ENCODE measurements around the gene OAS2.
A peak's percentile ranks its signal among the peaks of the same experiment; 100 is the strongest.
"Not testable (repeated sequence)": the region's sequence is repeated elsewhere in the genome, so short reads cannot be mapped to it uniquely, and the experiment has no call there.

OAS2 gene

DNA sequence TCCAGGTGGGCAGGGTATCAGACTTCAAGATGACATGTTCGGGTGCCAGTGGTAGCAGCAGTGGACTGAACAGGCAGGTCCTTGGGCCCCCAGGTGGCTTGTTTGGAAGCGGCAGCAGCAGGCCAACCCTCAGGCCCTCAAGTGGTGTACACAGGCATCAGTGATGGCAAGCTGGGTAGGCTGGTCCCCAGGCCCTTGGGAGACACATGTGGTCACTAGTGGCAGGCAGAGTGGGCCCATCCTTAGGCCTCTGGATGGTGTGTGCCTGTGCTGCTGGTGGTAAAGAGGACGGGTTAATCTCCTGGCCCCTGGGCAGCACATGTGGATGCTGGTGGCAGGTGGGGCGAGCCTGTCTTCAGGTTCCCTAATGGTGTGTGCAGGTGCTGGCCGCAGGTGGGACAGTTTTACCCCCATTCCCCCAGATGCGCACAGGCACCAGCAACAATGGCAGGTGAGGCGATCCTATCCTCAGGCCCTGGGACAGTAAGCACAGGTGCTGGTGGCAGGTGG is 8.0 kb downstream of the OAS2 start:
- DNase-seq = no peak

DNA sequence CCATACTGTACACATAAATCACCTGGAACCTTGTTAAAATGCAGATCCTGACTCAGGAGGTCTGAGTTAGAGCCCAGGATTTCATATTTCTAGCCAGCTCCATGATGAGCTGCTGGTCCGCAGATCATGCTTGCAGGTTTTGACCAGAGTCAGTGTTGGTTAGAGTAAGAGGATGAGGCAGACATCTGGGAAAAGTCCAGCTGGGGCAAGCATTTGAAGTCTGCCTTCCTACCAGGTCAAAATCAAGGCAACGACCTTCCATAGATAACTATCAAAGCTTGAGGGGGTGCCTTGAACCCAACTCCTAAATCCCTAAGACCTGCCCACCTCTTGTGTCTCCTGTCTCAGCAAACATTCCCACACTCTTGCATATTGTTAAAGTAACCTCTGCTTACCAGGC is 9.2 kb downstream of the OAS2 start:
- DNase-seq = no peak

DNA sequence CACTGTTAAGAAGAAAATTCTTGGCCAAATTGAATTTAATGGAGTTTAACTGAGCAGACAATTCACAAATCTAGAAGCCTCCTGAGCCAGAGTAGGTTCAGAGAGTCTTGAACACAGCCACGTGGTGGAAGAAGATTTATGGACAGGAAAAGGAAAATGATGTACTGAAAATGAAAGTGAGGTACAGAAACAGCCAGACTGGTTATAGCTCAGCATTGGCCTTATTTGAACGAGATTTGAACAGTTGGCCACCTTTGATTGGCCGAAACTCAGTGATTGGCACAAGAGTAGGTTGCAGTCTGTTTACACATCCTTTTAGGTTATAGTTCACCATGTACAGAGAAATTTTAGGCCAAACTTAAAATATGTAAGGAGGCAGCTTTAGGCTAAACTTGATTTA is 9.9 kb downstream of the OAS2 start:
- no peak for DNase-seq

DNA sequence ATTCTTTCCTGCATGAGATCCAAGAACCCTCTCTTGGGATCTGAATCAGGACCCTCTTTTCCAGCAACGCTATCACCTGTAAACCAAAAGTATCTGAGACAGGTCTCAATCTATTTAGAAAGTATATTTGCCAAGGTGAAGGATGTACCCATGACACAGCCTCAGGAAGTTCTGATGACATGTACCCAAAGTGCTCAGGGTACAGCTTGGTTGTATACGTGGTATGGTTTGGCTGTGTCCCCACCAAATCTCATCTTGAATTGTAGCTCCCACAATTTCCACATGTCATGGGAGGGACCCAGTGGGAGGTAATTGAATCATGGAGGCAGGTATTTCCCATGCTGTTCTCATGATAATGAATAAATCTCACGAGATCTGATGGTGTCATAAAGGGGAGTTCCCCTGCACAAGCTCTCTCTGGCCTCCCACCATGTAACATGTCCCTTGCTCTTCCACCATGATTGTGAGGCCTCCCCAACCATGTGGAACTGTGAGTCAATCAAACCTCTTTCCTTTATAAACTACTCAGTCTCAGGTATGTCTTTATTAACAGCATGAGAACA is 10.6 kb downstream of the OAS2 start:
- not testable (repeated sequence) for DNase-seq

DNA sequence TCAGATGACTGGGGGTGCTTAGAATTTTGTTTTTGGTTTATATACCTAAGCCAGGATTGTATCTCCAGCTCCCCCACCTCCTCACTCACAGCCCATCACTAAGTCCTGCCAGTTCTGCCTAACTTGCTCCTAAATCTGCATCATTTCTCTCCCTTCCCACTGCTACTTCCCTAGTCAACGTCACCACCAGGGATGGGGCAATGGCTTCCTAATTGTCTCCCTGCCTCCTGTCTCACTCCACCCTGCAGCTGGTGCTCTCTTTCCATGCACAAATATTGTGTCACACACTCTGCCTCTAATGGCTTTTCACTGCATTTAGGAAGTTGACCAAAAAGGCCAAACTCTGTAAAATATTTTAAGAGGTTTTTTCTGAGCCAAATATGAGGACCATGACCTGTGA is 11.5 kb downstream of the OAS2 start:
- DNase-seq = no peak

DNA sequence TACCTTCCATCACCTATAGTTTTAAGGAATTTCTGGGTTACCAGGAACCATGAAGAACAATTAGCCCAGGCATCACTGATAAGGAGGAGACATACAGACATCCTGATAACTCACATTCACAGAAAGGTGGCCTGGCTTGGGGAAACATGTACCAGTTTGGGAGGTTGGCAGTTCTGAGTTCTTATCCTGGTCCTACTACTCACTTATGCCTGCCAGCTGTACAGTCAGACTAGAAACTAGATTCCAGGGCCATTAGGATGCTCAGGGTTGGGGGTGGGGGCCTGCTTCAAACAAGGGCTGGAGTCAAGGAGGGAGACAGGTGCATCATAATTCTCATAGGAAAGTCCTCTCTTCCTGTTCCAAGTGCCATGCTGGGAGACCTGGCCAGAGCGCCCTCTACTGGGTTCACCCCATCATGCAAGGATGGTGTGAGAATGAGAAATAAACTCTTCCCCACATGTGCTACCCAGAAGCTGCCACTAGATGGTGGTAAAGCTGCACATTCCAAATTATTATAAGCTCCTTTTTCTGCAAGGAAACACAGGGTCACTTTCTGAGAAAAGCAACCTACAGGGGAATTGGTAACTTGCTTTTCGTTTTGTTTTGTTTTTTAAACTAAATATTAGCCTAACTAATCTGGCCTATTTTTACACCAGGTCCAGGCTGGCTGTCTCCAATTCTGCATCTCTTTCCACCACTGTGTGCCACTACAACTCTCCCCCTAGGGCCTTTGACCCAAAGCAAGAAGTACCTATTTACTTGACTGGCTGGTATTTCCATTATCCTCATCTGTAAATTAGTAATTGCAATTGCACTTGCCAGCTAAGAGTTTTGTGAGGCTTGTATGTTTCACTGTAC is 14.5 kb downstream of the OAS2 start:
- peak; percentile 33 for DNase-seq

DNA sequence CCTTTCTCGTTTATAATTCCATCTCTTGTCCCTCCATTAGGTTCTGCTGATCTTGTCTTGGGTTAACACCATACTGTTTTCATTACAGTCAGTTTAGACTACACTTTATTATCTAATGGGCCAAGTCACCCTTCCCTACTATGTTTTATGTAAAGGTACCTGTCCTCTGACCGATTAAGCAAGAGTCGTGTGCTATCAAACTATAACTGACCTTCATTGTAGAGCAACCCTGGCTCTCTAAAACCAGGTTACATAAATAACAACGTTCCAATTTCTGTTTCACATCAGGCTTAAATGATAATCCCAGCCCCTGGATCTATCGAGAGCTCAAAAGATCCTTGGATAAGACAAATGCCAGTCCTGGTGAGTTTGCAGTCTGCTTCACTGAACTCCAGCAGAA is 16.7 kb downstream of the OAS2 start:
- no peak for DNase-seq

DNA sequence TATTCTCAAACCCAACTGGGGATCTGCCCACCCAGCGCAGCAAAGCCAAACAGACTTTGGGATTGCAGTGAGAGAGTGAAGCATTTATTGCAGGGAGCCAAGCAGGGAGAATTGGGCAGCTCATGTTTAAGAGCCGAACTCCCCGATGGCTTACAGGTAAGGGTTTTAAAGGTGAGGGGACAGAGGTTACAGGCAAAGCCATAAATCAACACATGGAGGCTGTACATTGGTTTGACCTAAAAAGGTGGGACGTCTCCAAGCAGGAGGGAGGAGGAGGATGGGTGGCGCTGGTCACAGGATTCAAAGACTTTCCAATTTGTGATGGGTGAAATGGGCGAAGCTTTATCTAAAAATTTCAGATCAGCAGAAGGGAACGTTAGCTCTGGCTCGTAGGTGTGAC is 18.2 kb downstream of the OAS2 start:
- no peak for DNase-seq

DNA sequence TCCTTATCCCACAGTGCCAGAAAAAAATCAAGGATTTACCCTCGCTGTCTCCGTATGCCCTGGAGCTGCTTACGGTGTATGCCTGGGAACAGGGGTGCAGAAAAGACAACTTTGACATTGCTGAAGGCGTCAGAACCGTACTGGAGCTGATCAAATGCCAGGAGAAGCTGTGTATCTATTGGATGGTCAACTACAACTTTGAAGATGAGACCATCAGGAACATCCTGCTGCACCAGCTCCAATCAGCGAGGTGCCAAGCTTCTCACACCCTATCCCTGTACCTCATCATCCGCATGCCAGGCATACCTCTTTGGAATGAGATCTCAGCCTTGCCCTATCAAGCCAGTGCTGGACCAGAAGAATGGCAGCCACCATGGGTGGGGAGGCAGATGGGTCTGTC is 19.2 kb downstream of the OAS2 start:
- DNase-seq = no peak

DNA sequence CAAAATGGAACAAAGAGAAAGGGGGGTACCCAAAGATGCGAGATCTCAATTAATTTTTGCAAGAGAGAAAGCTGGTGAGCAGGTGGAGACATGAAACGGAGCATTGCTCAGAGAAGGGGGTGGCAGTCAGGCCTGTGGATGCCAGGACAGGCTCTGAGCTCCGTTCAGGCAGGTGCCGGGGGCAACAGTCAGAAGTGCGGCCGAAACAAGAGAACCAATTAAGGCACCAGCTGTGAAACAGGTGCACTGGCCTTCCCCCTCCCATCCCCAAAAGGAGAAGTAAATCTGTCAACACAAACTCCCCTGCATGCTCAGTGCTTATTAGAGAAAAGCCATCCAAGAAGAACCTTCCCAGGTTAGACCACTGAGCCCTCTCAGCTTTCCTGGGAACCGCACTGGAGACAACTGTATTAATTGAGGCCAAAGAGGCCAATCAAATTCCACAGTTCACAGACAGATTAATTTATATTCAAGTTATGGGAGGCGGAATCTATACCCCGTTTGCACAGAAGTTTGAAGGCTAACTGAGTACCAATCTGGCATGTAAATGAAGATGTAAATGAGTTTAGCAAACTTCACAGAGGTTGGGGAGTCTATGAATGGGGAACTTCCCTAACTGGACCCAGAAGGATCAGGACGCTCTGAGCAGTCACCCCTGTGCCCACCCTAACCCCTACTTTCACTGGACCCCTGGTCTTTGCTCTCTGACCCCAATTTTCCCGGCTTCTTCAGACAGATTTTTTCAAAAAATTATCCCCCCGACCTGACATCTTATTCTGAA is 20.9 kb downstream of the OAS2 start:
- DNase-seq = peak; percentile 19

DNA sequence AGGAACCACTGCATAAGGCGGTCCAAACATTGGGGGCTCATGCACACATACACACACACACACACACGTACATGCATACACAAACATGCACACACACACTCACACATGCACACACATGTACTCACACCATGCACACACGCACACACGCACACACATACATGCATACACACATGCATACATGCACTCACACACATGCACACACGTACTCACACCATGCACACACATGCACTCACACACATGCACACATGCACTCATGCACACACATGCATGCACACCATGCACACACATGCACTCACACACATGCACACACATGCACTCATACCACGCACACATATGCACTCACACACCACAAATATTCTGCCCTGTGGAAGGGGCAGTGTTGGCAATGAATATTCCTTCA is 22.1 kb downstream of the OAS2 start:
- no peak for DNase-seq

DNA sequence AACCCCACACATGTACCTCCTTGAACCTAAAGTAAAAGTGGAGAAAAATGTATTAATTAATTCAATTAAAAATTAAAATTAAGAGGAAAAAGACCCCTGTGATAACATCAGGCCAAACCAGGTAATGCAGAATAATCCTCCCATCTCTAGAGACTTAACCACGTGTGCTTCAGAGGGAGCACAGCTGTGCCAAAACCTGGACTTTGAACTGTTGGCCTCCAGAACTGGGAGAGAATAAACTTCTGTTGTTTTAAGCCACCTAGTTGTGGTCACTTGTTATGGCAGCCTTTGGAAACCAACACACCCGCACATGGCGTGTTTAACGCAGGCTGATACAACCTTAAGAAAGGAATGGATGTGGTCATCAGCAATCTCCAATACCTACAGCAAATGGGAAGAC is 23.8 kb downstream of the OAS2 start:
- no peak for DNase-seq

DNA sequence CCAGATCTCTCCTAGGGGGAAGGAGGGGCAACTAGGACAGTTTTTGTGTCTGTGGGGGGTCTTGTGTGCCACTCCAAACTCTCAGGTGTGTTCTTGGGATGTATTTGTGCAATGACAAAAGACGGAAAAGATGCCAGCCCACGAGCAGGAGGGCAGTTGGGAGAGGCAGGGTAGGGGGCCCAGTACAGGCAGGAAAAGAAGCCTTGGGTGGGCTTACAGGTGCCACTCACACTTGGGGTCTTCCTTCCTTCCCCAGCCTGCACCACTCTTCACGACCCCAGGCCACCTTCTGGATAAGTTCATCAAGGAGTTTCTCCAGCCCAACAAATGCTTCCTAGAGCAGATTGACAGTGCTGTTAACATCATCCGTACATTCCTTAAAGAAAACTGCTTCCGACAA is 24.4 kb downstream of the OAS2 start:
- DNase-seq = no peak

DNA sequence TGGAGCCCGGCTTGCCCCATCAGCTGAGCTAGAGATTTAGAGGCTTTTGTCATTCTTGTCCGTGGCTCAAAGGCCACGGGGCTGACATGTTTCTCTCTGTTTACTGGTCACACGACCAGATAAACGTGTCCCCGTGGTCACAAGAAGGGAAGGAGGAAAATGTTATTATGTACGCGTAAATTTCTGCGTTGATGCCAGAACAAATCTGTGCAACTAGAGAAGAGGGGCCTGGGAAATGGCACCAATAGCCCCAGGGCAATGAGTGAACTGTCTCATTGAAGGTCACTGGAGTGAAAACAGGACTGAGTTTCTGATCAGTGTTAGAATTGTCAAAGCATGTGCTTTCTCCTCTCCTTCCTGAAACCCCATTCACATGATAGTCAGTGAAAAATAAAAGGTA is 25.3 kb downstream of the OAS2 start:
- DNase-seq = no peak

DNA sequence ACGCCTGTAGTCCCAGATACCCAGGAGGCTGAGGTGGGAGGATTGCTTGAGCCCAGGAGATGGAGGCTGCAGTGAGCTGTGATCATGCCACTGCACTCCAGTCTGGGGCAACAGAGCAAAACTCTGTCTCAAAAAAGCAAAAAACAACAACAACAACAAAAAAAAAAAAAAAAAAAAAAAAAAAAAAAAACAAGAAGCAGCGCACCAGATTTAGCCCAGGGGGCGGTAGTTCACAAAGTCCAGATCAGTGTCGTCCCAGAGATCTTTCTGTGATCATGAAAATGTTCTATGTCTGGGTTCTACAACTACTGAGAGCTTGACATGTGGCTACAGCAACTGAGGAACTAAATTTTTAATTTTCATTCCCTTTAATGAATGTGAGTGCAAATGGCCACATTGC is 27.4 kb downstream of the OAS2 start:
- no peak for DNase-seq

DNA sequence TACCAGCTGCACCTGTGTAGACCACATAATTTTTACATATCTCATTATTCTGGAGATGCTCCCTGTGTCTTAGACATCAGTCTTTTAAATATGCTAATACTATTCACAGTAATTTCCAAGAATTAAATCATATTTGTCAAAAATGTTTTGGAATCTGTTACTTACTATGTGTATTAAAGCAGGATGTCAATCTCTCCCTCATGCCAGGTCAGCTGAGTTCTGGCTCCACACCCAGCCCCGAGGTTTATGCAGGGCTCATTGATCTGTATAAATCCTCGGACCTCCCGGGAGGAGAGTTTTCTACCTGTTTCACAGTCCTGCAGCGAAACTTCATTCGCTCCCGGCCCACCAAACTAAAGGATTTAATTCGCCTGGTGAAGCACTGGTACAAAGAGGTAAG is 27.9 kb downstream of the OAS2 start:
- no peak for DNase-seq

DNA sequence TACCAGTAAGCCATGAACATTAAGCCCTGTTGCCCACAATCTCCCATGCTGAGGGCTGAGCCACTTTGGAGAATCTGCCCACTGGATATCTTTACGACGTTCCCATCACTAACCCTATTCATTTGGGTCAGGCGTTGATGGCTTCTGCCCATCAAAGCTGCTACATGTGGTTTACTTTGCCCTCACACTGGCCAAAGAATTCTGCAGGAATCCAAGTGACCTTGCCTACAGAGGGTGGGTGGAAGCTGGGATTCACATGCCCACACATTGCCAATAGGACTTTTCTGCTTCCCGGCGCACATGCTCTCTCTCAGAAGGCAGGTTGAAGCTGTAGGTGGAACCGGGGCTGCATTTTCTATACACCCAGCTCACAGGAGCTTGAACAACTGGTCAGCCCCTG is 28.3 kb downstream of the OAS2 start:
- no peak for DNase-seq

DNA sequence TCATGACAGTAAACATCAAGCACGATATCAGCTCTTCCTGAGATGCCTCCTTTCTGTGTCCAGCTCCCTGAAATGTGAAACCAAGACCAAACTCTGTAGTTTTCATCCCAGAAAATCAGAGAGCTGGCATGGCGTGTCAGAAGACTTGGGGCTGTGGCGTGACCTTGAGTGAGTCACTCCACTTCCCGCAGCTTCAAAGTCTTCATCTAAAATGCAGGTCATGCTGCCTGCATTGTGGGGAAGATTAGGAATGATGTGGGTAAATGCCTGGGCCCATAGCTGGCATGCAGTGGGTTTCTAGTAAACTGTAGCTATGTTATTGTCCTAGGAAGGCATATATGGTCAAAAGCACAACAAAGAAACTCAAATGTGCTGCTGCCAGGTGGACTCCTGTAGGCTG is 28.8 kb downstream of the OAS2 start:
- no peak for DNase-seq

DNA sequence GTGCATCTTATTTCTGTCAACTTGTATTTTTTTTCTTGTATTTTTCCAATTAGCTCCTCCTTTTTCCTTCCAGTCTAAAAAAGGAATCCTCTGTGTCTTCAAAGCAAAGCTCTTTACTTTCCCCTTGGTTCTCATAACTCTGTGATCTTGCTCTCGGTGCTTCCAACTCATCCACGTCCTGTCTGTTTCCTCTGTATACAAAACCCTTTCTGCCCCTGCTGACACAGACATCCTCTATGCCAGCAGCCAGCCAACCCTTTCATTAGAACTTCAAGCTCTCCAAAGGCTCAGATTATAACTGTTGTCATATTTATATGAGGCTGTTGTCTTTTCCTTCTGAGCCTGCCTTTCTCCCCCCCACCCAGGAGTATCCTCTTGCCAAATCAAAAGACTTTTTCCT is 32.4 kb downstream of the OAS2 start:
- DNase-seq = no peak

DNA sequence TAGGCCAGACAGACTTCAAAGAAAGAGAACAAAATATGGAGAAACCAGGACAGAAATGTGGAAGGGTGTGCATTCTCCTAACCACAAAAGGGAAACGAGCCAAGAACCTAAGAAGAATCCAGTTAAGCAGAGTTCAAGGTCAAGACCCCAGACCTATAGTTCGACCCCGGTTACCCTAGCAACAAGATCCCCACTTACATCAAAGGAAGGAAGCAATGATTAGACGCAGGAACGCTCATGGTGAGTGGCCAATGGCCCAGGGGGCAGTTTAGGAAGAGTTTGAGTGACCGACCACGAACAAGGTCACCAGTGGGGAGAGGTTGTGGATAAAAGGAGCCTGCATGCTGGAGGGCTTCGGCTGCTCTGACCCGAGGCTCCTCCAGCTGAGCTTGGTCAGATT is 36.2 kb downstream of the OAS2 start:
- DNase-seq = no peak

DNA sequence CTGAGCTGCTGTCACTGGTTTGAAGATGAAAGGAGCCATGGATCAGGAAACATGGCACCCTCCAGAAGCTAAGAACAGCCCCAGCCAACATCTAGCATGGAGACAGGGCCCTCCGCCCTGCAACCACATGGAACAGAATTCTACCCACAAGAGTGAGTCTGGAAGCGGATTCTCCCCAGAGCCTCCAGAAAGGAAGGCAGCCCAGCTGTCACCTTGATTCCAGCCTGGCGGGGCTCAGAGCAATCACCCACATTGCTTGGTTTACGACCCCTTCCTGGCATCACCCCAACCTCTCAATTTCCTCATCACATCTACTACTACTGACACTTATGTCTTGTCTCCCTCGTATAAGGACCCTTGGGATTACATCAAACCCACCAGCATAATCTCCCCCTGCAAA is 38.5 kb downstream of the OAS2 start:
- DNase-seq = peak; percentile 88

DNA sequence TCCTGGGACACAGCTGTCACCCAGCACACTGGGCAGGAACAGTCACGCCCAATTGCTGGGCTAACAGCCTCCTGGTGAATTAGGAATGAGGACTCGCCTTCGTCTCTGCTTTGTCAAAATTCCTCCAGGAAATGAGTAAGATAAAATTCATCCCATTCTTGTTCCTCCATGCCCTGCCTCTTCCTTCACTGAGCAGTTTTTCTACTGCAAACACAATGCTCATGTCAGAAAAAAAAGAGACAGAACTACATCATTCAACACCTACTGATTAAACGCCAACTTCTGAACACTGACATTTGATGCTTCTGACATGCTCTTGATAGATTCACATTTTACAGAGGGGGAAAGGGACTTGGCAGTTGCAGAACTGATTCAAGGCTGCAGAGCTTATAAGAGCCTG is 40.7 kb downstream of the OAS2 start:
- DNase-seq = no peak

DNA sequence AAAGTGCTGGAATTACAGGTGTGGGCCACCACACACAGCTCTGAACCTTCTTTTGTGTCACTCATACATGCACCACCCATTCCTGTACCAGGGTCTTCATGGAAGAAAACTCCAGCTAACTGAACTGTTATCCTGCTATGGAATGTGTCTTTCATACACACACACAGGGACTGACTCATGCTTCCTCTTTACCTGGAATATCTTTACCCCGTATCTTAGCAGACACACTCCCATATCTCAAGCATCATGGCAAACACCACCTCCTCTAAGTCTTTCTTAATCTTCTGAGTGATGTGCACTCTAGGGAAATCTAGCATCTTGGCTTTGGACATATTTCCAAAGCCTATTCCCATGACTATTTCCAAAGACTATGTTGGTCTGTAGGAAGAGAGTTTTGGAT is 43.2 kb downstream of the OAS2 start:
- DNase-seq = no peak

Measured in NCI-H524 treated with DMSO at 0.1 percent for 48 hours (cell line).